ENCODE results near the gene KAZN.

KAZN gene

DNA sequence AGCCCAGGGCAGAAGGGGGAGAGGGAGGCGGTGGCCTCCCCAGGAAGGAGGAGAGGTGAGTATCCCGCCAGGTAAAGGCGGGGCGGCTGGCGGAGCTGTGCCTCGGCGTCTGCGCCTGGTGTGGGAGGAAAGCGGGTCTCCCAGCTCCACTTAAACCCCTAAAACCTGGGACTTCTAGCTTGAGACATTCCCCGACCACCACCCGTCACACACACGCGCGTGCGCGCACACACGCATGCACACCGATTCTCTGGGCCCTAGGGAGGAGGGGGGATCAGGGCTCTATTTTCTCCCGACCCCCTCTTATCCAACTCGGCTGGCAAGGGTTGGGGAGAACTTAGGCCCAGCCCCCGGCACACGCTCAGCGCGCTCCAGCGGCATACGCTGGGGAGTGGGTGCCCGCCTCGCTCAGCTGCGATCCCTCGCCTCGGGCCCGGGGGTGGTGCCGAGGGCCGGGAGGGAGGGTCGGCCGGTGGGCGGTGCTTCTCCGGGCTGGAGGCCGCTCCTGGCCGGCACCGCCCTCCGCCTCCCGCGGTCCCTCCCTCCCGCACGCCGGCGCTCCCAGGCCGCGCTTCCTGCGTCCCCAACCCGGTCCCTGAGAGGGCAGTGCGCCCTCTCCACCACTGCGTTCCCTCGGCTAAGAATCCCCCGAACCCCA is 554.8 kb downstream of the KAZN start, which contains the start of gene TMEM51:
TMEM51 (plus strand) TSS at position 564 of the 658 bp plus-strand sequence. CDS start 61,341 bp downstream, outside the sequence.
- DNase-seq = peak; percentile 83

GRCh38 chr1:15153842-15154479 is 555.5 kb downstream of the KAZN start:
- DNase-seq = peak; percentile 83

- DNase-seq = peak; percentile 64
Measured at GRCh38 chr1:15154480-15155036, 556.1 kb downstream of the KAZN start.

DNA sequence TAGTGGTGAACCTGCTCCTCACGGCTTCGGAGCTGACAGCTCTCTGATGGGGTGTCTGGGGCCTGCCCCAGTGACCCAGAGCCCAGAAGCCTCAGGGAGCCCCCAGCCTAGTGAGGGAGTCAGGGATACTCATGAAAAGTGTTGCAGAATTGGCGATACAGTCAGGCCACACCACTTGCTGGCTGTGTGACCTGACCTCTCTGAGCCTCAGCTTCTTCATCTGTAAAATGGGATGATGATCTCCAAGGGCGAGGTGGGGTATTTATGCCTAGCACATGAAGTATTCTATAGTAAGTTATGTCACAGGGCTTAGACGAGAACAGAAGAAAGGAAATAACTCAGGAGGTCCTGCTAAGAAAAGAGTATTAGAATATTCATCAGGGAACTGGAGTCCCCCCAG is 556.7 kb downstream of the KAZN start:
- no peak for DNase-seq

- DNase-seq = peak; percentile 68
Measured at GRCh38 chr1:15155888-15156741, 557.6 kb downstream of the KAZN start.

DNA sequence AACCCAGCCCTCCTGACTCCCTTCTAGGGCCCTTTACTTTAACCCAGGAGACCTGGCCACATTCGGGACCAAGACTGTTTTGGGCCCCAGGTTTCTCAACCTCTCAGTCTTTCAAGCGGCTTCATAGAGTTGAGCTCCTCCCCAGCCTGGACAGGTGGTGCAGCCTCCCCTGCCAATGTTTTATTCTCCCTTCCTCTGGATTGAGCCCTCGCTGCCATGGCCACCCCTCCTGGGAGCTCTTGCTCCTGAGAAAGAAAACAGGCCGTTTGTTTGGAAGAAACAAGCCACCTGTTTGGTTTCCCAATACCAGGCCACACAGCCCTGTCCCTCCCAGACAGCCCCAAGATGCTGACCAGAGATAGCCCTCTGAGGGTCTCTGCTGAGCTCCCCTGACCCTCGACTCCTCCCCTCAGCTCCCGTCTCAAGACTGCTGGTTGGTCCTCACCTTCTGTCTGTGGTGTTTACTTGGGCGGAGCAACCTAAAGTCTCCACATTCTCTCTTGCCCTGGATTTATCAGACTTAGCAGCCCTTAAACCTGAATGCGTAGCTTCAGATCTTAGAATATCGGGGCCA is 558.4 kb downstream of the KAZN start:
- DNase-seq = no peak

DNA sequence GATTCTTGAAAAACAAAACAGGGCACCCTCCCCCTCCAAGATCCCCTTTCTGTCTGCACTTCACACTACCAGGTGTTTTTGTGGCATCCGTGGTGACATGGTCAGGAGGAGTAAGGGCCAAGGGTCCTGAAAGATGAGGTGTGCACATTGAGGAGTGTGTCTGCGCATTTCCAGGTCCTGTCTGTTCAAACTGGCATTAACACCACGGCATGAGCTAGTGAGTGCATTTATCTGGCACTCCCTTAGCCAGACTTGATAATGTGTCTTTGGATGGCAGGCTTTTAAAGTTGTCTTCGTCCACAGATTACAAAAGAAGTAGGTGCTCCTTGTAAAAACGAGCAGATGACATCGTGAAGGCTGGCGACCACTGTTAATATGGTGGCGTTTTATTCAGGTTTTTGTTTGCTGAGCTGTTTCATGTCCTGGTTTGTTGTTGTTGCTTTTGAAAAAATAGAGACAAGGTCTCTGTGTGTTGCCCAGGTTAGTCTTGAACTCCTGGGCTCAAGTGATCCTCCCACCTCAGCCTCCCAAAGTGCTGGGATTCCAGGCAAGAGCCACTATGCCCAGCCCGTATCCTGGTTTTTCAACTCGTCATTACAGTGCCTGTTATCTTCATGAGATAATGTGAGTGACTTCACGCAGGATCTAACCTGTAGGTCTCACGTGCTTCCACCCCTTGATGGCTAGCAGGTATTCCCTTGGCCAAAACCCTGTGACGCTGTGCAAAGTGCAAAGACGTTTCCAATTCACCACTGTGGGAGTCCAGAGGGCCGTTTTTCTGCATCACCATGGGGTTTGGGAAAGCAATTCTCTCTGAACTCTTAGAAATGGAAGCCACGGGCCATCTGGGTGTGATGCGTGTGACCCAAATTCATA is 559.3 kb downstream of the KAZN start:
- DNase-seq = no peak

GRCh38 chr1:15158506-15159165 is 560.2 kb downstream of the KAZN start:
- no peak for DNase-seq

- no peak for DNase-seq
Measured at GRCh38 chr1:15159166-15159555, 560.7 kb downstream of the KAZN start.

GRCh38 chr1:15160626-15161025 is 562.1 kb downstream of the KAZN start:
- DNase-seq = no peak

GRCh38 chr1:15167386-15167785 is 568.9 kb downstream of the KAZN start:
- no peak for DNase-seq
